Keratinocyte (primary cell): ENCODE results near the gene SOX15. TPM values are rescaled to one million over a fixed set of nuclear protein-coding genes. Genes with fewer than 3 reads are reported as not detected.

ENCODE experiments used
- DNase-seq: peaks from one replicate; pipeline ENCODE4 v3.0.0-alpha.2; 2011; ENCODE audit warnings: low read depth, missing footprints, low spot score
- FAIRE-seq: peaks from 2 replicates; lab custom pipeline; 2011; peaks lifted over from hg19 to GRCh38; lab: Jason Lieb, UNC
- H2AFZ ChIP-seq: 2 replicates; pipeline ENCODE4 v1.6.0; 2012; ENCODE audit warnings: low read length, control low read depth, inconsistent platforms; ENCODE audit not compliant: control insufficient read depth
- H3K27ac ChIP-seq: 2 replicates; pipeline ENCODE4 v1.5.1; 2011; ENCODE audit warnings: low read length; ENCODE audit not compliant: control insufficient read depth, insufficient read depth
- H3K27me3 ChIP-seq: 3 replicates; pipeline ENCODE4 v1.6.0; 2011; ENCODE audit warnings: low read length; ENCODE audit not compliant: control insufficient read depth, insufficient read depth; ENCODE audit errors: extremely low read depth
- H3K36me3 ChIP-seq, 2 experiments: 2 replicates in 1 of 2; 3 replicates in 1 of 2; pipeline ENCODE4 v1.5.1; 2011; ENCODE audit warnings: low read length in 2 of 2, mild to moderate bottlenecking in 1 of 2; ENCODE audit not compliant: control insufficient read depth in 2 of 2, insufficient read depth in 2 of 2; ENCODE audit errors: extremely low read depth in 1 of 2
- H3K4me1 ChIP-seq: 3 replicates; pipeline ENCODE4 v1.5.1; 2011; ENCODE audit warnings: low read length; ENCODE audit not compliant: control insufficient read depth, insufficient read depth; ENCODE audit errors: extremely low read depth
- H3K4me2 ChIP-seq: 3 replicates; pipeline ENCODE4 v1.6.0; 2011; ENCODE audit warnings: low read depth, low read length; ENCODE audit not compliant: control insufficient read depth, insufficient read depth; ENCODE audit errors: extremely low read depth
- H3K4me3 ChIP-seq, 3 experiments: fragments of 200-600 bp in 1 of 3; sonication (generic) in 1 of 3; 2 replicates in 2 of 3; 3 replicates in 1 of 3; pipeline ENCODE4 v1.5.1; 2011 to 2016; ENCODE audit warnings: low read length in 3 of 3, mild to moderate bottlenecking in 3 of 3, control low read depth in 2 of 3, inconsistent platforms in 1 of 3, low read depth in 1 of 3, mixed read lengths in 1 of 3, mixed run types in 1 of 3, moderate library complexity in 1 of 3; ENCODE audit not compliant: control insufficient read depth in 2 of 3, insufficient read depth in 2 of 3; ENCODE audit errors: extremely low read depth in 1 of 3
- H3K79me2 ChIP-seq: 2 replicates; pipeline ENCODE4 v1.6.0; 2012; ENCODE audit warnings: low read length; ENCODE audit not compliant: control insufficient read depth, insufficient read depth
- H3K9ac ChIP-seq: 3 replicates; pipeline ENCODE4 v1.6.0; 2011; ENCODE audit warnings: low read length; ENCODE audit not compliant: control insufficient read depth, insufficient read depth; ENCODE audit errors: extremely low read depth
- H3K9me1 ChIP-seq: 3 replicates; pipeline ENCODE4 v1.6.0; 2011; ENCODE audit warnings: low read length; ENCODE audit not compliant: control insufficient read depth, insufficient read depth; ENCODE audit errors: extremely low read depth
- H3K9me3 ChIP-seq: 2 replicates; pipeline ENCODE4 v1.5.1; 2012; ENCODE audit warnings: low read depth, low read length; ENCODE audit not compliant: control insufficient read depth
- H4K20me1 ChIP-seq: 3 replicates; pipeline ENCODE4 v1.6.0; 2011; ENCODE audit warnings: low read length; ENCODE audit not compliant: control insufficient read depth, insufficient read depth; ENCODE audit errors: extremely low read depth
- EZH2 ChIP-seq: IDR thresholded peaks from one replicate; pipeline ENCODE4 v1.6.1; 2012; ENCODE audit warnings: inconsistent platforms, mild to moderate bottlenecking, low read length, moderate library complexity
- dilution Hi-C: fragments of 300-500 bp; cut with MboI; formaldehyde crosslinking; loops from one replicate; pipeline ENCODE4 v1.7.0; 2020; ENCODE audit warnings: low sequenced_read_pairs; ENCODE audit not compliant: extremely low pct_ligation_motif_present
- polyA plus RNA-seq, 5 experiments: library from polyadenylated mRNA; depleted of rRNA in 3 of 5; stranded (reverse) in 3 of 5; stranded (forward) in 1 of 5; unstranded in 1 of 5; fragments of >200 nt; gene quantifications; 1 replicate in 1 of 5; 2 replicates in 3 of 5; 3 replicates in 1 of 5; pipeline versions ENCODE4 v1.2.1 to v1.2.3, GENCODE V29; 2011 to 2012; ENCODE audit warnings: missing spikeins in 2 of 5, low read depth in 1 of 5, low replicate concordance in 1 of 5
- TF ChIP-seq, protein P1 (sequence below), 3 experiments: IDR thresholded peaks in 1 of 3; conservative IDR thresholded peaks in 1 of 3; optimal IDR thresholded peaks in 1 of 3; 2 replicates in 2 of 3; 3 replicates in 1 of 3; pipeline versions ENCODE3 to v1.5.1; 2011; ENCODE audit warnings: low read length in 3 of 3, mild to moderate bottlenecking in 3 of 3, moderate library complexity in 2 of 3, control low read depth in 1 of 3, inconsistent platforms in 1 of 3; ENCODE audit not compliant: insufficient read depth in 2 of 3; ENCODE audit errors: extremely low read depth in 1 of 3

The SOX15 gene
- polyA plus RNA-seq, 1 donor (not counting 4 experiments of a cell fraction or from before 2014, with no cell fraction given) = 86.2 TPM

DNA sequence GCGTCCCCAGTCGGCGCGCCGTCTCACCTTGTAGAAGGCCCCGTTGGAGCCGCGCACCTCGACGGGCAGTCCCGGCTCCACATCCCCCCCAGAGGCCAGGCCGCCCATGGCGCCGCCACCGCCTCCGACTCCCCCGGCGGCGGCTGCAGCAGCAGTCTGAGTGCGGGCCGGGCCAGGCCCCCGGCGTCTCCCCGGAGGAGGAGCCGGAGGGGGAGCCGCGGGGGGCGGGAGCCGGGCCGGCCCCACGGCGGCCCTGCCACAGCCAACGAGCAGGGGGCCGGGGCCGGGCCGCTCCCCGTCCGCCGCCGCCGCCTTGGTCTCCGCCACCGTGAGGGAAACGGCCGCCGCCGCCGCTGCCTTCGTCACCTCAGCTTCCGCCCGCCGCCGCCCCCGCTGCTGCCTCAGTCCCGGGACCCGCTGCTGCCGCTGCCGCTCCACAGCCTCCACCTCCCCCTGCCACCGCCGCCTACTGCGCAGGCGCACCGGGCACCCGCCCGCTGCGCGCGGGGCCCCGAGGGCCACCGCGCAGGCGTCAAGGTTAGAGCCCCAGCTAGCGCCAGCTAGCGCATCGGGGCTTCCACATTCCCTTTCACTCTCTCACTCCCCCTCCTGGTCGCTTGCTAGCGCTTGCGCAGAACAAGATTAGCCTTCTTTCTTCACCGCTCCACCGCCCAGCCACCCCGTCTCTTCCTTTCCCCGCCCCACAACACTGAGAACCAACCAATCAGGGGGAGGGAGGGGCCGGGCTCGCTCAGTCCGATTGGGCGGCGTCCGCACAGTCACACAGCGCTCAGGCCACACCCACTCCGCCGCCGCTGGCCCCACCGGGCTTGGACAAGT is 24.8 kb upstream of the SOX15 start, which contains the start of gene FXR2:
Gene FXR2, minus strand, starts transcription at position 473 of the 840 bp plus-strand sequence. Its CDS starts 365 bp downstream, at position 108.
- no peak for TF ChIP-seq EZH2
- TF ChIP-seq, protein P1, sequence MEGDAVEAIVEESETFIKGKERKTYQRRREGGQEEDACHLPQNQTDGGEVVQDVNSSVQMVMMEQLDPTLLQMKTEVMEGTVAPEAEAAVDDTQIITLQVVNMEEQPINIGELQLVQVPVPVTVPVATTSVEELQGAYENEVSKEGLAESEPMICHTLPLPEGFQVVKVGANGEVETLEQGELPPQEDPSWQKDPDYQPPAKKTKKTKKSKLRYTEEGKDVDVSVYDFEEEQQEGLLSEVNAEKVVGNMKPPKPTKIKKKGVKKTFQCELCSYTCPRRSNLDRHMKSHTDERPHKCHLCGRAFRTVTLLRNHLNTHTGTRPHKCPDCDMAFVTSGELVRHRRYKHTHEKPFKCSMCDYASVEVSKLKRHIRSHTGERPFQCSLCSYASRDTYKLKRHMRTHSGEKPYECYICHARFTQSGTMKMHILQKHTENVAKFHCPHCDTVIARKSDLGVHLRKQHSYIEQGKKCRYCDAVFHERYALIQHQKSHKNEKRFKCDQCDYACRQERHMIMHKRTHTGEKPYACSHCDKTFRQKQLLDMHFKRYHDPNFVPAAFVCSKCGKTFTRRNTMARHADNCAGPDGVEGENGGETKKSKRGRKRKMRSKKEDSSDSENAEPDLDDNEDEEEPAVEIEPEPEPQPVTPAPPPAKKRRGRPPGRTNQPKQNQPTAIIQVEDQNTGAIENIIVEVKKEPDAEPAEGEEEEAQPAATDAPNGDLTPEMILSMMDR (optimal IDR thresholded peaks at IDR 0.05 in 1 of 3, IDR thresholded peaks at IDR 0.05 in 1 of 3, conservative IDR thresholded peaks at IDR 0.05 in 1 of 3; ENCODE audit: extremely low read depth in 1 of 3, insufficient read depth in 2 of 3, low read length in 3 of 3) = peak; percentile 49 to 79 (median 61)
- Histone ChIP-seq H3K27ac (peak within 1 kb of the TSS; percentile 87), H3K4me3 (peak within 1 kb of the TSS; percentile 61 to 88 (median 81)), H4K20me1 (peaks cover 3% of the 10 kb centered on the region), H3K36me3 (peaks cover 0 to 9% of the 10 kb centered on the region in 2 experiments), H3K9ac (peak within 1 kb of the TSS; percentile 87), H3K4me2 (peak within 1 kb of the TSS; percentile 99), H3K27me3 (no peaks in the 10 kb centered on the region), H3K79me2 (peaks cover 46% of the 10 kb centered on the region), H3K9me1 (no peaks in the 10 kb centered on the region), H3K4me1 (peaks cover 20% of the 10 kb centered on the region), H3K9me3 (no peaks in the 10 kb centered on the region), H2AFZ (peak within 1 kb of the TSS; percentile 83)
- dilution Hi-C loops = no loop called here
- DNase-seq (peak; percentile 99), FAIRE-seq (no peak)

DNA sequence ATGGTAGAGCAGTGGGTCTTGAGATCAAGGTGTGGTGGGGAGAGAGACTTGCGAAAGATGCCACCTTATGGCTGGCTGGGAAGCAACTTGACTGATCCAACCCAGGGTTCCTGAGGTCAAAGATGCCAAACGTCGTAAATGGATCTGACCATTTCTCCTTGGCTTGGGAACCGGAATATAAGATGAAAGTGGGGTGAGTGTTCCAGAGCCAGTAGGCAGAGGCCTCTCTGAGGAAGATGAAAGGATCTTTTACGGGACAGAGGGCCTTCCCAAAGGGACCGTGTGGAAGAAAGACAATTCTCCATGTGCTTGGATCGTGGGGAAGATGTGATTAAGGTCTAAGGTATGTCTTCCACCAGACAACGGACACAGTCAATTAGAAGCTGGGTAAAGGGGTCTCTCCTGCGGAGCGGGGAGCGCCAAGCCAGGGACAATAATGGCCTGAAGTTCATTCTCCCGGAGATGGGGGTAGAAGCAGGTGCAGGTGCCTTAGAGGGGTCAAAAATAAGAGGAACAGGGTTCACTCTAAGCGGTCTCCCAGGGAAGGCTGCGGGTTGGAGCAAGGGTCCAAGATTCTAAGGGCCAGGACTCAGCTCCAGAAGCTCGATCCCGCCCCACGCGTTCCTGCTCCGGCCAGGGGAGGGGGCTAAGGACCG is 24.0 kb upstream of the SOX15 start:
- H3K79me2 ChIP-seq = peaks cover 53% of the 10 kb centered on the region
- no peaks in the 10 kb centered on the region for H3K9me1 ChIP-seq
- H2AFZ ChIP-seq = peak overlapping the region; percentile 25
- H3K4me3 ChIP-seq = peak overlapping the region; percentile 61 to 88 (median 81)
- H3K4me2 ChIP-seq = peak overlapping the region; percentile 99
- DNase-seq (no peak), FAIRE-seq (peak; percentile 67)
- H4K20me1 ChIP-seq = peaks cover 3% of the 10 kb centered on the region
- peak overlapping the region; percentile 87 for H3K9ac ChIP-seq
- TF ChIP-seq EZH2 = no peak
- TF ChIP-seq, protein P1 (optimal IDR thresholded peaks at IDR 0.05 in 1 of 3, IDR thresholded peaks at IDR 0.05 in 1 of 3, conservative IDR thresholded peaks at IDR 0.05 in 1 of 3; ENCODE audit: extremely low read depth in 1 of 3, insufficient read depth in 2 of 3, low read length in 3 of 3) = peak in 1 of 3 experiments; percentile 43
- H3K4me1 ChIP-seq = peaks cover 20% of the 10 kb centered on the region
- H3K9me3 ChIP-seq = no peaks in the 10 kb centered on the region
- dilution Hi-C loops = no loop called here
- peak overlapping the region; percentile 87 for H3K27ac ChIP-seq
- H3K36me3 ChIP-seq = peaks cover 0 to 9% of the 10 kb centered on the region in 2 experiments
- H3K27me3 ChIP-seq = no peaks in the 10 kb centered on the region
